ENCODE results near the gene TMEM147.

DNA sequence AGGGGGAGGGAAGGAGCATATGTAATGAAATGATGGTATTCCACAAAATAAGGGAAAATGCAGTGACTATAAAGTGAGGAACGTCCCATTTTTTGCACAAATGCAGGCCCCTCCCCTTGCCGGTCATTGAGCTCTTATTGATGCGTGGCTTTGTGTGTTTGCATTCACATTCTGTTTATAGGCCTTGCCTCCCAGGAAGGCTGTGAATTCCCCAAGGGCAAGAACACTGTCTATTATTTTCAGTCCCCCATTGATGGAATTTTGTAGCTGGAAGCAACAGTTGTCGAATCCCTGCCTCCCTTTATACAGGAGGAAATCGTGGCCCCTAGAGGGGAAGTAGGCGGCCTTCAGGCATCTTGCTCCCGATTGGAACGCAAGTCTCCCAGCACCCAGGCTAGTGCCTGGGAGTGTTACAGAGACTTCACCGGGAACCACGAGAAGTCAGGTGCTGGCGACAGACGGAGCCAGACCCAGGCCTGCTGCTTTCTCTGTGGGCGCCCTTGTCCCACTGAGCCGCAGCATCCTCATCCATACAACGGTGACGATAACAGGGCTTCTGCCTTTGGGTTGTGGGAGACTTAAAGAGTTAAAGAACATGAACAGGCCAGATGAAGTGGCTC lies 24.2 kb upstream of the TMEM147 start:
- TF ChIP-seq CTCF (IDR thresholded peaks at IDR 0.05; ENCODE audit: insufficient read depth, low read length) (no peak), GABPA (IDR thresholded peaks at IDR 0.05; ENCODE audit: low read depth) (no peak), POLR2AphosphoS5 (IDR thresholded peaks at IDR 0.05; ENCODE audit: low read depth) (no peak)
- TF ChIP-seq, protein P1, sequence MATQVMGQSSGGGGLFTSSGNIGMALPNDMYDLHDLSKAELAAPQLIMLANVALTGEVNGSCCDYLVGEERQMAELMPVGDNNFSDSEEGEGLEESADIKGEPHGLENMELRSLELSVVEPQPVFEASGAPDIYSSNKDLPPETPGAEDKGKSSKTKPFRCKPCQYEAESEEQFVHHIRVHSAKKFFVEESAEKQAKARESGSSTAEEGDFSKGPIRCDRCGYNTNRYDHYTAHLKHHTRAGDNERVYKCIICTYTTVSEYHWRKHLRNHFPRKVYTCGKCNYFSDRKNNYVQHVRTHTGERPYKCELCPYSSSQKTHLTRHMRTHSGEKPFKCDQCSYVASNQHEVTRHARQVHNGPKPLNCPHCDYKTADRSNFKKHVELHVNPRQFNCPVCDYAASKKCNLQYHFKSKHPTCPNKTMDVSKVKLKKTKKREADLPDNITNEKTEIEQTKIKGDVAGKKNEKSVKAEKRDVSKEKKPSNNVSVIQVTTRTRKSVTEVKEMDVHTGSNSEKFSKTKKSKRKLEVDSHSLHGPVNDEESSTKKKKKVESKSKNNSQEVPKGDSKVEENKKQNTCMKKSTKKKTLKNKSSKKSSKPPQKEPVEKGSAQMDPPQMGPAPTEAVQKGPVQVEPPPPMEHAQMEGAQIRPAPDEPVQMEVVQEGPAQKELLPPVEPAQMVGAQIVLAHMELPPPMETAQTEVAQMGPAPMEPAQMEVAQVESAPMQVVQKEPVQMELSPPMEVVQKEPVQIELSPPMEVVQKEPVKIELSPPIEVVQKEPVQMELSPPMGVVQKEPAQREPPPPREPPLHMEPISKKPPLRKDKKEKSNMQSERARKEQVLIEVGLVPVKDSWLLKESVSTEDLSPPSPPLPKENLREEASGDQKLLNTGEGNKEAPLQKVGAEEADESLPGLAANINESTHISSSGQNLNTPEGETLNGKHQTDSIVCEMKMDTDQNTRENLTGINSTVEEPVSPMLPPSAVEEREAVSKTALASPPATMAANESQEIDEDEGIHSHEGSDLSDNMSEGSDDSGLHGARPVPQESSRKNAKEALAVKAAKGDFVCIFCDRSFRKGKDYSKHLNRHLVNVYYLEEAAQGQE (IDR thresholded peaks at IDR 0.05; ENCODE audit: insufficient replicate concordance, low read depth): no peak

Measured in HL-60 (cell line).